Bronchial epithelial cell (primary cell): ENCODE data around the gene LMAN2L. TPM values are rescaled to one million over a fixed set of nuclear protein-coding genes. Genes with fewer than 3 reads are reported as not detected.
A peak's percentile ranks its signal among the peaks of the same experiment; 100 is the strongest.

ENCODE experiments used
- DNase-seq: peaks from one replicate; pipeline ENCODE4 v3.0.0-alpha.2; 2010; ENCODE audit warnings: low read depth
- FAIRE-seq: peaks from 2 replicates; lab custom pipeline; 2011; peaks lifted over from hg19 to GRCh38; lab: Jason Lieb, UNC
- H3K27me3 ChIP-seq: 2 replicates; pipeline ENCODE4 v1.5.1; 2011; ENCODE audit warnings: low read length; ENCODE audit not compliant: control insufficient read depth, insufficient read depth
- H3K36me3 ChIP-seq: 2 replicates; pipeline ENCODE4 v1.5.1; 2011; ENCODE audit warnings: low read length; ENCODE audit not compliant: control insufficient read depth, insufficient read depth
- H3K4me3 ChIP-seq: 2 replicates; pipeline ENCODE4 v1.5.1; 2011; ENCODE audit warnings: mild to moderate bottlenecking, low read depth, low read length, control low read depth
- CTCF ChIP-seq: IDR thresholded peaks from 2 replicates; pipeline ENCODE4 v1.5.1; 2011; ENCODE audit warnings: mild to moderate bottlenecking, moderate library complexity, low read length, control low read depth, inconsistent platforms; ENCODE audit not compliant: insufficient read depth, severe bottlenecking
- total RNA-seq: library from RNA; depleted of rRNA; stranded (reverse); fragments of >200 nt; gene quantifications from 2 replicates; pipeline ENCODE4 v1.2.1, GENCODE V29; 2014

The LMAN2L gene
- total RNA-seq, 1 donor from 2014 or later, result 15.3 TPM

- FAIRE-seq (no peak), DNase-seq (no peak)
- no peak for TF ChIP-seq CTCF
These were observed 17.6 kb upstream of the LMAN2L start for GRCh38 chr2:96757477-96757860.

GRCh38 chr2:96756788-96757476, 17.1 kb upstream of the LMAN2L start:
- Histone ChIP-seq H3K4me3 (no peak overlapping the region), H3K27me3 (no peaks in the 10 kb centered on the region), H3K36me3 (no peaks in the 10 kb centered on the region)
- DNase-seq (peak; percentile 21), FAIRE-seq (no peak)
- no peak for TF ChIP-seq CTCF

More at GRCh38 chr2:96757477-96757860, 17.6 kb upstream of the LMAN2L start:
- H3K4me3 ChIP-seq, result no peak overlapping the region
- no peaks in the 10 kb centered on the region for H3K27me3 ChIP-seq
- H3K36me3 ChIP-seq, result no peaks in the 10 kb centered on the region

- TF ChIP-seq CTCF, result no peak
- no peaks in the 10 kb centered on the region for H3K27me3 ChIP-seq
- H3K36me3 ChIP-seq, result no peaks in the 10 kb centered on the region
- no peak overlapping the region for H3K4me3 ChIP-seq
- no peak for DNase-seq
- no peak for FAIRE-seq
These were observed 14.5 kb upstream of the LMAN2L start for GRCh38 chr2:96754317-96754716.

GRCh38 chr2:96753661-96754282, 13.9 kb upstream of the LMAN2L start:
- Histone ChIP-seq H3K27me3 (no peaks in the 10 kb centered on the region), H3K36me3 (no peaks in the 10 kb centered on the region), H3K4me3 (no peak overlapping the region)
- FAIRE-seq, result no peak
- no peak for TF ChIP-seq CTCF
- DNase-seq, result no peak

- no peak overlapping the region for H3K4me3 ChIP-seq
- no peak for TF ChIP-seq CTCF
- no peak for DNase-seq
- no peaks in the 10 kb centered on the region for H3K27me3 ChIP-seq
- FAIRE-seq, result no peak
- no peaks in the 10 kb centered on the region for H3K36me3 ChIP-seq
These were observed 11.9 kb upstream of the LMAN2L start for GRCh38 chr2:96751800-96752199.

- Histone ChIP-seq H3K27me3 (no peaks in the 10 kb centered on the region), H3K36me3 (no peaks in the 10 kb centered on the region), H3K4me3 (no peak overlapping the region)
- no peak for TF ChIP-seq CTCF
- no peak for FAIRE-seq
- no peak for DNase-seq
These were observed 7.3 kb upstream of the LMAN2L start for GRCh38 chr2:96747061-96747617.
